HS-5 (cell line): ENCODE measurements around the gene COPS2.
A peak's percentile ranks its signal among the peaks of the same experiment; 100 is the strongest.
"Not testable (repeated sequence)": the region's sequence is repeated elsewhere in the genome, so short reads cannot be mapped to it uniquely, and the experiment has no call there.

ENCODE experiments used
- DNase-seq: peaks from one replicate; pipeline ENCODE4 v3.0.0-alpha.2; 2012; ENCODE audit warnings: low read depth

COPS2 gene

DNA sequence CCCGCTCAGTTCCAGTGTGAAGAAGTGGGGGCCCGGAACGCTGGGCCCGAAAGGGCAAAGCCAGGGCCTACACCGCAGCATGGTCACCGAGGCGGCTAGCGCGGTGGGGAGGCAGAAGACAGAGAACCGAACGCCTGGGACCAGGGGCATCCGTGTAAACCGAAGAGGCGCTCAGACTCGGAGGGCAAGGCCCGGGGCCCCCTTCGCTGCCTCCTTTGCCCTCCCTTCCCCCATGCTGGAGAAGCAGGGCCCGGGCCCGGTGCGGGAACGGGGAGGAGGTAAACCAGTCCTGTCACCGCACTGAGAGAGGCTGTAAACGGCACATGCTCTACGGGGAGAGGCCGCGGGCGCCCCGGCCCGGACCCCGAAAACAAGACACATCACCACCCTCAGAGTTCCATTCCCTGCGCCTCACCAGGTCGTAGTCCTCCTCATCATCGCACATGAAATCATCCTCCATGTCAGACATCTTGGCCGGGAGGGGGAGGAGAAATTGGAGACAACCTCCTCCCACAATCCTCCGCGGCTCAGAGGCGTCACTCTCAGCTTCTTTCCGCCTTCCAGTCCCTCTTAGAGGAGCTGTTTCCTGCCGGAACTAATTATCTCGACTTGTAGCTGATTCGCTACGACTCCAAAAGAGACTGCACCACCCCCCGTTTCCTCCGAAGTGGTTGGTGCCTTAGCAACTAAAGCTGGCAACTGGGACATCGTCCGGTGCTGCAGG is at the start of gene COPS2:
COPS2 (minus strand) TSS at position 490 of the 724 bp plus-strand sequence; CDS start at position 469, 21 bp downstream.
- peak; percentile 98 for DNase-seq

DNA sequence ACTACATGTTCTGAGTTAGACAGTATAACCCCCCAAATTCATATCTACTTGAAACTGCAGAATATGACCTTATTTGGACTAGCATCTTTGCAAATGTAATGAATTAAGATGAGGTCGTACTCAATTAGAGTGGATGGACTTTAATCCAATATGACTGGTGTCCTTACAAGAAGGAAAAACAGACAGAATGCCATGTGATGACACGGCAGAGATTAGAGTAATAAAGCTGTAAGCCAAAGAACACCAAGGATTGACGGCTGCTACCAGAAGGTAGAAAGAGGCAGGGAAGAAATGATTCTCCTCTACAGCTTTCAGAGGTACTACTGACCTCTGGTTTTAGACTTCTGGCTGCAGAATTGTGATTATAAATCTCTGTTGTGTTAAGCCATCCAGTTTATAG is 44.9 kb upstream of the COPS2 start:
- no peak for DNase-seq

DNA sequence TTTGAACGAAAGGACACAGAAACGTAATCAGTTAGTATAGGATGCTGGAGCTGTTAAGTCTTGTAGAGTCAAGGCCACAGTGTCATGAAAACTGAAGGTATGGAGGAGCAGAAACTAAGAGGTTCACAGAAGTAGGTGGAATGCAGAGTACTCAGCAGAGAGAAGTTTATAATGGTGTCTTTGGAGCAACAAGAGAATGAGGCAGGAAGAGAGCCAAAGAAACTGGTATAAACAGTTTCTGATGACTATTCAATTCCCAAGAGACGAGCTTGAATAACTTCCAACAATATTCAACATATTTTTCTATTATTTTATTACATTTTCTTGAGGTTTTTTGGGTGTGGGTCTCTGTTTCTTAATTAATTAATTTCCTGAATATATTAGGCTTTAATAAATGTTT is 44.3 kb upstream of the COPS2 start:
- DNase-seq, result no peak

DNA sequence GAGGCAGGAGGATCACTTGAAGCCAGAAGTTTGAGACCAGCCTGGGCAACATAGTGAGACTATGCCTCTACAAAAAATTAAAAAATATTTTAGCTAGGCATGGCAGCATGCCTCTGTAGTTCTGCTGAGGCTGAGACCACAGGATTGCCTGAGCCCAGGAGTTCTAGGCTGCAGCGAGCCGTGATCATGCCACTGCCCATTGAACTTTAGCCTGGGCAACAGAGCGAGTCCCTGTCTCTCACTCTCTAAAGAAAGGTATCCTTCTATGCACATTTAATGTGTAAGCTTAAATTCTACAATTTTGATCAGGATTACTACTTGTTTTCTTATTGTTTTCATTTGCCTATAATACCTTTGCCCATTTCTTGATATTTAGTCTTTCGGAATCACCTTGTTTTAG is 41.5 kb upstream of the COPS2 start:
- no peak for DNase-seq

DNA sequence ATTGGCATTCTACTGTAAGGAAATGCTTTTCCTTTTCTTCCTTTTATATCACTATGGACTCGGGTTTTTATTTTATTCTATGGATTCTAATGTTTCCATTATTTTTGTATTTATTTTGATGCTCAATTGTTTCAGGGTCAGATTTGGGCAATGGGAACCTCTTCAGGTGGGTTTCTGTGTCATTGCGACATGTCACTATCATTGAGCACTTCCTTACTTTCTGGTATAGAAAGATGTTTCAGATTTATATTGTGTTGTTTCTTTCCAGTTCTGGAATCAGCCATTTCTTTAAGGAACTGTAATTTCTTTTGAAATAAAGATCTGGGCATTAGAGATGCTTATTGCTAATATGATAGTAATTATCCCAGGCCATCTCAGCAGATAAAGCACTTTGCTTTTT is 36.5 kb upstream of the COPS2 start:
- no peak for DNase-seq

DNA sequence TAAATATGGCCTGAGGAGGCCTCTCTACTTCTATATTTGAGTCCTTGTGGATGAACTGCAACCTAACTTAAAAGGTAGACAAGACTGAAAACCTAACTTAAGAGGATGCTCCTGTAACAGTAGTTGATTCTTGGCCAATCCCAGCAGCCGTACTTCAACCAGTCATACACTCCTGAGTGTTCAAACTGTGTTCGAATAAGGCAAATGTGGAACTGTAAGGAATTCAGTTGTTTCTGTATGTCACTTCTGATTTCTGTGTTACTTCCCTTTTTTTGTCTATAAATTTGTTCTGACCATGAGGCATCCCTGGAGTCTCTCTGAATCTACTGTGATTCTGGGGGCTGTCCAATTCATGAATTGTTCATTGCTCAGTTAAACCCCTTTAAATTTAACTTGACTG is 35.2 kb upstream of the COPS2 start:
- no peak for DNase-seq

DNA sequence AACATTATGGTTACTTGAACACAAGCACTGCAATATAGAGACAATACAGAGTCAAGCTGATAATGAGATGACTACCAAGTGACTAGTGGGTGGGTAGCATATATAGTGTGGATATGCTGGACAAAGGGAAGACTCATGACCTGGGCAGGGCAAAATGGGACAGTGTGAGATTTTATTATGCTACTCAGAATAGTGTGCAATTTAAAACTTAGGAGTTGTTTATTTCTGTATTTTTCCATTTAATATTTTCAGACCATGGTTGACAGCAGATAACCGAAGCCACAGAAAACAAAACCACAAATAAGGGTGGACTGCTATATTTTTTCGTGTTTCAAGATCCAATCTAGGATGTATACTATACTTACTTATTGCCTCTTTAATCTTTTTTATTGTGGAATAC is 34.2 kb upstream of the COPS2 start:
- peak; percentile 4 for DNase-seq

DNA sequence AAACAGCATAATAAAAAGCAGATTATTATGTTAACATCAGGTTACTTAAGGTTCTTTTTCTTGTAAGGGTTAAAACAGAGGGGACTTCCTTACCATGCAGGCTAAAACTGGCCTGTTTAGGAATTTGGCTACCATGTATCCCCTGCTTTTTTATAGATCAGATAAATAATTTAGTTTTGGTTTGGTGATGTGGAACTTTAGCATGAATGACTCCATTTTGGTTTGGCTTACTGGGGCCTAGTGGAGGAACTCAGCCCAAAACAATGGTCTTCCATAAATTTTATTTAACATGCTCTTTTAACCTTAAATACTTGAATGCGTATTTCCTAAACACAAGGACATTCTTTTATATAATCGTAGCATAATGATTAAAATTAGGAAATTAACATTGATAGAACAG is 33.5 kb upstream of the COPS2 start:
- DNase-seq, result no peak

DNA sequence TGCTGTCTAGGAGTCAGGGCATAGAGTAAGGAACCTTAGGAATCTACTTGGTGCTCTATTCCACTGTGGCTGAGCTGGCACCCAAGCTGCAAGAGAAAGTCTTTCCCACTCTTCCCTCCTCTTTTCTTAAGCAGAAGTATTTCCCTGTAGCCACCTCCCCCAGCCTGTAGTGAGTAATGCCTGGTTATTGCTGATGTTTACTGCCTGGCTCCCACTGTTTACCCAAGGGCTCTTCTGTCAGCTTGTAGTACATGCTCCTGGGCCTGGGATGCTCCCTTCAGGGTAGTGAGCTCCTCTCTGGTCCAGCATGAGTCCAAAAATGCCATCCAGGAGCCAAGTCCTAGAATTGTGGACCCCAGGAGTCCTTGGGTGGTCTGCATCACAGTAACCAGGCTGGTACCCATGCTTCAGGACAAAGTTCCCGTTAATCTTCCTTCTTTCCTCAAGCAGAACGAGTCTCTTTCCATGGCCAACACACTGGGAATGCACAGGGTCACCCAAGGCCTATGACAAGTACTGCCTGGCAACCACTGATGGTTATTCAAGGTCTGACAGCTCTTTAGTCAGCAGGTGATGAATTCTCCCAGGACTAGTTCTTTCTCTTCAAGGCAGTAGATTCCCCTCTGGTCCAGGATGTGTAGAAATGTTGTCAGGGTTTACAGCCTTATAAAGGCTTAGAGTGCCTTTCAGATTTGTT is 32.3 kb upstream of the COPS2 start:
- no peak for DNase-seq

DNA sequence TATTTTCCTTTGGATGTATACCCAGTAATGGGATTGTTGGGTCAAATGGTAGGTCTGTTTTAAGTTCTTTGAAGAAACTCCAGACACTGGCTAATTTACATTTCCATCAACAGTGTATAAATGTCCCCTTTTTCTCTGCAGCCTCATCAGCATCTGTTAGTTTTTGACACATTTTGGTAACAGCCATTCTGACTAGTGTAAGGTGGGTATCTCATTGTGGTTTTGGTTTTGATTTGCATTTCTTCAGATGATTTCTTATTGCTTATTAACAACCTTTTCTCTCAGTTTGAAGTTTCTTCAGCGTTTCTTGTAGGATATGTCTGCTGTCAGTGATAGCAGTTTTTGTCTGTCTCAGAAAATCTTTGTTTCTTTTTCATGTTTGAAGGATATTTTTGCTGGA is 30.1 kb upstream of the COPS2 start:
- no peak for DNase-seq

DNA sequence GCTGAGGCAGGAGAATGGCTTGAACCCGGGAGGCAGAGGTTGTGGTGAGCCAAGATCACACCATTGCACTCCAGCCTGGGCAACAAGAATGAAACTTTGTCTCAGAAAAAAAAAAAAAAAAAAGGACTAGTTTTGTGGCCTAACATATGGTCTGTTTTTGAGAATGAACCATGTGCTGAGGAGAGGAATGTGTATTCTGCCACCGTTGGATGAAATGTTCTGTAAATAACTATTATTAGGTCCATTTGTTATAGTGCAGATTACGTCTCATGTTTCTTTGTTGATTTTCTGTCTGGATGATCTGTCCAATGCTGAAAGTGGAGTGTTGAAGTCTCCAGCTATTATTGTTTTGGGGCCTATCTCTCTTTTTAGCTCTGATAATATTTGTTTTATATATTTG is 28.3 kb upstream of the COPS2 start:
- not testable (repeated sequence) for DNase-seq

DNA sequence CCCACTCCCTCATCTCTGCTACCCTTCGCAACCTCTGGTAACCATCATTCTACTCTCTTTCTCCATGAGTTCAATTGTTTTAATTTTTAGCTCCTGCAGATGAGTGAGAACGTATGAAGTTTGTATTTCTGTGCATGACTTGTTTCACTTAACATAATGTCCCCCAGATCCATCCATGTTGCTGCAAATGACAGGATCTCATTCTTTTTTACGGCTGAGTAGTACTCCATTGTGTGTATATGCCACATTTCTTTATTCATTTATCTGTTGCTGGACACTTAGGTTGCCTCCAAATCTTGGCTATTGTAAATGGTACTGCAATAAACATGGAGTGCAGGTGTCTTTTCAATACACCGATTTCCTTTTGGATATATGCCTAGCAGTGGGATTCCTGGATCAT is 26.7 kb upstream of the COPS2 start:
- DNase-seq, result no peak

DNA sequence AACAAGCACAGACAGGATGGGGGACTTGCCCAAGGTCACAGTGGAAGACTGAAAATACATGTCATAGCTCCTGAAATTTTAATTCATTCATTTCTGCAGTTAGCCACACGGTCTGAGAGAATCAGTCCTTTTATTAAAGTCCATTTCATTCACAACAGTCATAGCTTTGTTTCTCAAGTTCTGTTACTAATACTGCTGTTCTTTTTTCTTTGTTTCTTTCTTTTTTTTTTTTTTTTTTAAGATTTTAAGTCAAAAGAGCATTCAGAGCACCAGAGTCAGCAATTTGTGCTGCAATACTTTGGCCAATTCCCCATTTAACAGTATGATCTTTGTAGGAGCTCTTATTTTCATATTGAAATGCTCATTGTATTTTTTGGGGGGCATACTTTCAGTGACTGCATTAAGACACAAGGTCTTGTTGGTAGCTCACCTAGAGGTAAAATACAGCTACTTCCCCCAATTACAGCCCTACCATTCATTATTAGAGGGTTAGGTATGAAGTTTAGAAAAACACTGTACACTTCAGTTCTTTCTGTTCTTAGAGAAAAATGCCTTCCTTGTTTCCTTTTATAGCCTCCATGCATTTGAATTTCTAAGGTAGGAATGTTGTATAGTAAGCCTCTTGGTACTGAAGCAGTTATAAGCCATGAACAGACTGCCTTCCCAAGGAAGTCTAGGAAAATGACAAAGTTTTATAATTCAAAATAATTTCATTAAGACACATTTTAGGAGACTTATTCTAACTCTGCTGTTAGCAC is 24.2 kb upstream of the COPS2 start:
- no peak for DNase-seq

DNA sequence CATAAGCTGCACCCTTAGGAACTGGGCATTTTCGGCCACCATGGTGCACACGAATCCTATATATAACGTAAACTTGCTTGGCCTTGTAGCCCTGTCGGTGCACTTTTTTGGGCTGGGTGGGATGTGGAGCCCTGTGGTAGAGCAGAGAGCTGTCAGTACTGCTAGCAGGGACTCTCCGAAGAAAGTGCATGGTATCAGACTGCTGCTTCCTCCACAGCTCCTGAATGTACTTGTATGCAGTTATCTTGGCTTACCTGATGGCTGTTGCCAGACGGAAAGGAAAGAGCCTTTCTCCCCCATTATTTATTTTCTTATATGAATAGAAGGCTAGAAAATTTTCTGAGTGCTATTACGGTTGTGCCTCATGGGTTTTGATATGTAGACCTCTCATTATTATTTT is 23.1 kb upstream of the COPS2 start:
- no peak for DNase-seq

DNA sequence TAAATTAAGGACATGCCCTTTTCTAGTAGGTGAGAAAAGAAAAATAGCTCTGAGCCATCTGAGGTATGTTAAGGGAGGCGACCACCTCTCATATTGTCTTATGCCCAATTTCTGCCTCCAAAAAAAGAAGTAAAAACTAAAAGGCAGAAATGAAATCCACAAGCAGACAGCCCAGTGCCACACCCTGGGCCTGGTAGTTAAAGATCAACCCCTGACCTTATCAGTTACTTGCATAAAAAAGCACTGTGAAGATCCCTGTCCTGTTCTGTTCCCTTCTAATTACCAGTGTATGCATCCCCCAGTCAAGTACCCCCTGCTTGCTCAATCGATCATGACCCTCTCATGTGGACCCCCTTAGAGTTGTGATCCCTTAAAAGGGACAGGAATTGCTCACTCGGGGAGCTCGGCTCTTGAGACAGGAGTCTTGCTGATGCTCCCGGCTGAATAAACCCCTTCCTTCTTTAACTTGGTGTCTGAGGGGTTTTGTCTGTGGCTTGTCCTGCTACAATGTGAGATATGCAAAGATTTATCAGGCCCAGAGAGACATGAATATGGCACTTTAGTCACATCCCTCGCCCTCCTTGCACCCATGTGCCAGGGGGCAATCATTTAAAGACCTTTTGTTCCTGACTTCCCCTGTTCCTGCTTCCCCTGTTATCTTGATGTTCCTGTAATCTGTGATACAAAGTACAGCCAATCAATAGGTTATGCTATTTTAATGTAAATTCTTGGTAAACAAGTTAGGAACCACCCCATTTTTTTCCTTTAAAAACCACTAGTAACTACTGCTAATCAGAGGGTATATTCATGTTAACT is 20.4 kb upstream of the COPS2 start:
- DNase-seq, result not testable (repeated sequence)

DNA sequence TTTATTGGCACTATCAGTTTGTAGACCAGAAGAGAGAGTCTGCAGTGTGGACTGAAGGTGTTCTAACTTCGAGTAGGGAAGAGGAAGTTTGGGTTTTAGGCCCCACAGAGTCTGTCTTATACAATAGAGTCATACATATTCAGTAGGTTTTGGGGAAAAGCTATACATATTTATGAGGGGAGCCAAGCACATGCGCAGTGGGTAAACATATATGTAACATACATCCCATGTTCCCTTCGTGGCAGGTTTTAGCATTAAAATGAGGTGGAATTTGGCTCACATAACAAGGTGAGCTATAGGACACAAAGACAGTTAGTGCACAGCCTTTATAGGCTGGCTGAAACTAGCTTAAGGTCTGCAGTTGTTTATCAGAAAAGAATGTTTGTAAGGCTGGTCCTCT is 19.5 kb upstream of the COPS2 start:
- no peak for DNase-seq

DNA sequence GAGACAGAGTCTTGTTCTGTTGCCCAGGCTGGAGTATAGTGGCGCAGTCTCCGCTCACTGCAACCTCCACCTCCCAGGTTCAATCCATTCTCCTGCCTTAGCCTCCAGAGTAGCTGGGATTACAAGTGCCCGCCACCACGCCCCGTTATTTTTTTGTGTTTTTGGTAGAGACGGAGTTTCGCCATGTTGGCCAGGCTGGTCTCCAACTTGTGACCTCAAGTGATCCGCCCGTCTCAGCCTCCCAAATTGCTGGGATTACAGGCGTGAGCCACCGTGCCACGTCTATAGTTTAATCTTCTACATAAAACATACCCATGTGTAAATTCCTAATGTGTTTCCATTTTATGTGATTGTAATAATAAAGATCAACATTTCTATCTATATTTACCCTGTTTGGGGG is 16.4 kb upstream of the COPS2 start:
- no peak for DNase-seq

DNA sequence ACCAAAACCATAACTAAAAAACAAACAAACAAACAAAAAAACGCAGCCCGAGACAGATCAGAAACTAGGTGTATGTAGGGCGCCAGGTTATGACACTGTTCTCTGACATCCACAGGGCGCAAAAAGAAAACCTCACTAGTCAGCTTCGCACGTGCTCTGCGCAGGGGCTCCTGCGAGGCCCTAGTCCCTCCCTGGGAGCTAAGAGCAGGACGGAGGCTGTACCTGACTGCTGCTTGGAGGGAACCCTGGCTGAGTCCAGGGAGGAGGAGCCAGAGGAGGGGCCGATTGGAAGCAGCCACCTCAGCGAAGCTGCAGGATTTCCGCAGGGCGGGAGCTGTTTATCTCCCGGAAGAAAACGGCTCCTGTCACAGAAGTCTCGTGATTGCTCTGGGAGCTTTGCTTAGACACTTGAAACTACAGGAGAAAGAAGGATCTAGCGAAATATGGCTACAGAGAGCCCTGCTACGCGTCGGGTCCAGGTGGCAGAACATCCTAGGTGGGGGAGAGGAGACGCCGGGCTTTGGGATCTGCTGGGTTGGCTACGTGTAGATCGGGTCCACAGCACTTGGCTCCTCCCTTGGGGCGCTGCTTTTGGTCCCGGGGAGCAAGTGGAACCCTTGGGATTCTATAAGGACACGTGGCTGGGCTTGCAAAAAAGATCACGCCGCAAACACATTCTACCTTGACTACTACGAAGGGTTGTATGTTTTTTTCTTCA is 14.6 kb upstream of the COPS2 start, which contains the start of gene GALK2:
GALK2 (plus strand) TSS at position 368 of the 718 bp plus-strand sequence; CDS start at position 444, 76 bp downstream.
- DNase-seq, result peak; percentile 76

DNA sequence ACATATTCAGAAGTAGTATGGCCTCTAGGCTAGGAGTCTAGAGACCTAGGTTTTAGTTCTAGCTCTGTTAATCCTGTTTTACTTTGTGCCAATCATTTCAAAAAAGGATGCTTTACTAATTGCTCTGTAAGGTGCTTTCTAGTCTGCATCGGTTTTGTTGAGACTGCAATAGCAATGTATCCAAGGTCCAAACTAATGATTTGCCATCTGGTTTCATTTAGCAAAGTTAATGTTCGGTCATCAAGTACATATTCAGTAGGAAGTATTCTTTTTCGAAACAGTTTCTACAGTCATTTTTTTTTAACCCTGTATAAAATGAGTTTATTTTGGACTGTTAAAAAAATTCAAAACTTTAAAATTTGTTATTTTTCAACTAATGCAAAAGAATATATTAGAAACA is 12.6 kb upstream of the COPS2 start:
- no peak for DNase-seq

DNA sequence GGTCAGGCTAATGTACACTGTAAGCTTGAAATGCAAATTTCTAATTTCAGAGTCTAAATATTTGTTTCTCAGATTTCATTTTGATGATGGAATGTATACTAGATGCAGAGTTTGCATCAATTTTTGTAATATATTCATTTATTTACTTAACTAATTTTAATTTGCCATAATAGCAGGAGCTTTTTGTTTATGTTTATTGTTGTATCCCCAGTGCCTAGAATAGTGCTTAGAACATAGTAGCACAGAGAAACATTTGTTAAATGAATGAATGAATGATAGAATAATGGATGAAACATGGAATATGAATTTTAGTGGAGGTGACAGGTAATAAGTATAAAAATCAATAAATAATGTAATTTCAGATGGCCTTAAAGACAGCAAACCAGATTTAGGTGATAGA is 9.5 kb upstream of the COPS2 start:
- DNase-seq, result no peak

DNA sequence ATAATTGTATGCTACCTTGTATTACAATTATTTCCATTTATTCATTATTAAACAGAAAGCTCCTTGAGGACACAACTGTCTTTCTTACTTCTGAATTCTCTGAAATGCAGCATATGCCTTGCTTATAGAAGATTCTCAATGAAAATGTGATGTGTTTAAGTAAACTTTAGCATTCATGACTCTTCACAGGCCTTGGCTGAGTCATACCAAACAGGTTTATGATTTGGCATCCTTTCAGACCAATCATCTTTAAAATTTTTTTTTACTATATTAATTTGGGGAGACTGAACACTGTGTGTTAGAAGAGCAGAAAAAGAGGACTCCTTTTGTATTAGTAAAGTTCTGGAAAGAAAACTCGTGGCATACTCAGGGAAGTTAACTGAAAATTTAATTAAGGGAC is 8.3 kb upstream of the COPS2 start:
- DNase-seq, result no peak
